Measurements from ENCODE around the gene NUDT16.
"Not testable (repeated sequence)": the region's sequence is repeated elsewhere in the genome, so short reads cannot be mapped to it uniquely, and the experiment has no call there.

NUDT16 gene

GRCh38 chr3:131381445-131382291 lies at the start of gene NUDT16:
Gene NUDT16, plus strand, starts transcription at chr3:131381774. Its CDS starts 31 bp downstream, at chr3:131381805.
- peak; percentile 90 to 93 for DNase-seq (ENCODE audit: low read depth in 2 of 2)

DNA sequence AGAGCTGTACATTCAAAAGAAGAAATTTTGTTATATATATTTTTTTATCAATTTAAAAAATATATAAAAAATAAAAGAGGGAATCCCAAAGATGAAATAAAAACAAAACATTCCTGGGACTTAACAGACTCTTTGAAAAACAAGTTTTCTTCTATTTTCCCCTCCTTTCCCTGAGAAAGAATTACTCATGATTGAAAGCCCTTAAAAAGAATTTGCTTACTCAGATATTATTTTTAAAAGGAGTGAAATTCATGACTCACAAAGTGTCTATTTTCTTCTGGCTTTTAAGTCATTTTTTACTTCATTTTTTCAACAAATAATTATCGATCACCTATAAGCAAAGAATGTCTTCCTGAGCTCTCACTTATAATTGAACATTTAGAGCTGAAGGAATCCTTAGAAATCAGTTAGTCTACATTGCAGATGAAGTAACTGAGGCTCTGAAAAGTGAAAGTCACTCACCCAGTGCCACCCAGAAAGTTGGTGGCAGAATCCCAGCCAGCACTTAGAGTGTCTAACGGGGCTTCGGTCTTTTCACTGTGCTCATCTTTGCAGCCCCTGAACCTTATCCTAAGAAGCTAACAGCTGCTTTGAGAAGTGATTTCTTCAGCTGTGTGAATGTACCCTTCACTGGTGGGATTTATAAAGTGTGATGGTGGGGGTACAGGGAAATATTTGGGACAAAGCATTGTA lies 42.5 kb upstream of the NUDT16 start:
- no peak for DNase-seq (ENCODE audit: low read depth in 2 of 2)

- DNase-seq (ENCODE audit: low read depth in 2 of 2) = no peak
Observed at GRCh38 chr3:131341761-131342160, 39.8 kb upstream of the NUDT16 start.

- no peak for DNase-seq (ENCODE audit: low read depth in 2 of 2)
Observed at GRCh38 chr3:131348911-131349310, 32.7 kb upstream of the NUDT16 start.

DNA sequence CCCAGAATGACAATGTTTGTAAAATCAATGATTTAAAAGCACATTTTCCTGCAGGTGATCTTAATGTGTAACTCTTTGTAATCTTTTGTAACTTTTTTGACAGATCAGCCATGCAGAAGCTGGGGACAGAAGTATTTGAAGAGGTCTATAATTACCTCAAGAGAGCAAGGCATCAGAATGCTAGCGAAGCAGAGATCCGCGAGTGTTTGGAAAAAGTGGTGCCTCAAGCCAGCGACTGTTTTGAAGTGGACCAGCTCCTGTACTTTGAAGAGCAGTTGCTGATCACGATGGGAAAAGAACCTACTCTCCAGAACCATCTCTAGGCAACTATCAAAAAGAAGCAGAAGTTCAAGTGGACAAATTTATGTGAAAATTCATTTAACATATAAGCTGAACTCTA lies 32.1 kb upstream of the NUDT16 start:
- DNase-seq (ENCODE audit: low read depth in 2 of 2) = no peak

DNA sequence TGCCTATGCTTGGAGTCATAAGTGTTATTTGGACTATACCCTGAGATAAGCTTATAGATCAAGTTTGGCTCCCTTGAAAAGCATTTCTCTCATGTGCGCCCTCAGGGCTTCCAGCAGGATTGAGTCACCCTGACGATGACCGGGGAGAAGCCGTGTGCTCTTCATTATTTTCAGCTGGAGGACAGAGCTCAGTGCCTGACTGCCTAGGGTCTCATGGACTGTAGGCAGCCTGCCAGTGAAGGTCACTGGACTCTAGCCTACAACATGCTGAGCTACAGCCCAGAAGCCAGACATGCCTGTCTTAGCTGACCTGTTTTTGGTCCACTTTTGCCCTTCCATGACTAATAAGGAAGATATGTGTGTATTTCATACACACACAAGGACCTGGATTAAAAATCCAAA lies 31.6 kb upstream of the NUDT16 start:
- DNase-seq (ENCODE audit: low read depth in 2 of 2) = no peak

DNA sequence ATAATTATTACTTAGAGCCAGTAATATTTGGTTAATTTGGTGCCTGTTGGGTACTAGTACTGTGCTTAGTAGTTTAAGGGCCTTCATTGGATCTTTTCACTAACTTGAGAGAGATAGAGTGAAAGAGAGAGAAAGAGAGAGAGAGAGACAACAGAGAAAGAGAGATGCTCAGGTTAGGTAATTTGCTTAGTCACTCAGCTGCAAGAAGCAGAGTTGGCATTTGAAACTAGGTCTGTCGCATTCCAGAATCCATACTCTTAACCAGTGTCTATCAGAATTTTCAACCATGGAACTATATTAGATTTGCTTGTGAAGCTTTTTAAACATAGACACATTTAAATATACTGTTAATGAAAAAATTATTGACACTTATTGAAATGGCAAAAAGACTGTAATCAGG lies 31.1 kb upstream of the NUDT16 start:
- DNase-seq (ENCODE audit: low read depth in 2 of 2) = no peak

DNA sequence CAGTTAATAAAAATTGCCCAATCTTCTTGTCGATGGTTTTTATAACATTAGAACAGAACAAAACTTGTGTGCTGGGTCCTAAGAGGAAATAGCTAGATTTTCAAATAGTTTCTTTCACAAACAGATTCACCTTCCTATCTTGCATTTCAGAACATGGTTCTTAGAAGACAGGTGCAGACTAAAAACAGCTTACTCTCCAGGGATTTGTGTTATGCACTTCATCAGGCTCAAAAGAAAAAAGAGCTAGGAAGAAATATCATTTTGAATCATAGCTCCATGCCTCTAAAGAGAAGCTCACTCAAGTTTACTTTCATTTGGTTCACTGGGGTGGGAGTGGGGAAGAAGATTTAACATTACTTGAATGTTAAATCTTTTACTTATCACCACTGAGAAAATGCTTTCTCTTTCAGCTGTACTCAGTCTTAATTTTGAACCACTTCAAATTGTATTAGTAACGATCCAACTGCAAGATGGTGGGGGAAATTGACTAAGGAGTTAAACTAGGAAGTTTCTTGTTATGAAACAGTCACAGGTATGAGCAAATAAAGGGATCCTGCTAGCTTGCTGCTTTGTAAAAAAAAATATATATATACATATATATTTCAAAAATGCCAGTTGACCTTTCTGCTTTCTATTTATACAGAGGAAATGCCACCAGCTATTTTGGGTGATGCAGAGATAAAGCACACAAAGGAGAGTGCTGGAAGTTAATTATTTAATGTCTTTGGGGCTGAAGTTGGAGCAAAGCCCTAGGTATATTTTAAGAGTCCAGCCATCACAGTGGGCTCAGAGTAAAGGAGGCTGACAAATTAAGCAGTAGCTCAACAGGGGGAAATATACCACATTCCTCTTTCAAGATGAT lies 28.3 kb upstream of the NUDT16 start:
- DNase-seq (ENCODE audit: low read depth in 2 of 2) = no peak

DNA sequence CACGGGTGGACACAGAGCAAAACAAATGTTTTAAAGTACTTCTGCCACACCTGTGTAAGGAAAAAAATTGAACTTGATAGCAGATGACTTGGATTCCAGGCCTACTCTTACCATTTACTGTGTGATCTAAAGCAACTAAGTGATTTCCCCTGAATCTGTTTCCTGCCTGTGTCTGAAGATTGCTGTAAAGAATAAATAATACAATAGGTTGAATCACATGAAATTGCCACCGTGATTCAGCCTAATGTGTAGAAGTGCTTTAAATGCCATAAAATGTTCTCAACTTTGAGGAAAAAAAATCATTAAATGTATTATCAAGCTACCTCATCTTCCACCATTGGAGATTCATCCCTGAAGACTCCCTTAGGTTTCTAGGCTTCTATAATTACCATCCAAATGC lies 27.6 kb upstream of the NUDT16 start:
- DNase-seq (ENCODE audit: low read depth in 2 of 2) = no peak

GRCh38 chr3:131356006-131356595 lies 25.5 kb upstream of the NUDT16 start:
- no peak for DNase-seq (ENCODE audit: low read depth in 2 of 2)

- DNase-seq (ENCODE audit: low read depth in 2 of 2) = no peak
Observed at GRCh38 chr3:131357275-131357674, 24.3 kb upstream of the NUDT16 start.

DNA sequence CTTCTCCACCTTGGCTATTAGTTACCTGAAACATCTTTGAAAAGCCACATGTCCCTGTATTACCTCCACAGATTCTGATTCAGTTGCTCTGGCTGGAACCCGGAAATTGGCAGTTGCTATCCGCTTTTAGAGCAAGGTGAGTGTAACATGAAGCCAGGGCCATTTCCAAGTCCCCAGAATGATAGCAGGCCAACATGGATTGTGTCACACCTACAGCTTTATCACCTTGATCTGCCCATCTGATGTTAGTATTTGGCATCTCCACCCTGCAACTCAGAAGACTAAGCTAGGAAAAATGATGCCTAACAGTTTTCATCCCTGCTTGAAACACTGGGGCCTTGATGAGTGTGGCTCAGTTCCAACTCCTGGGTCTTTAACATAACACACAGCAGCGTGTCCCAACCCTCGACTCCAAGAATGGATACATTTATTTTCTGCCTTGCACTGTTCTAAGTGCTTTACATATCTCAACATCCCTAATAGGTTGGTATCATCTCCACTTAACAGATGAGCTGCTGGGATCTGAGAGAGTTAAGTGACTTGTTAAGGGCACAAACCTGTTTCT lies 21.3 kb upstream of the NUDT16 start:
- DNase-seq (ENCODE audit: low read depth in 2 of 2) = no peak

DNA sequence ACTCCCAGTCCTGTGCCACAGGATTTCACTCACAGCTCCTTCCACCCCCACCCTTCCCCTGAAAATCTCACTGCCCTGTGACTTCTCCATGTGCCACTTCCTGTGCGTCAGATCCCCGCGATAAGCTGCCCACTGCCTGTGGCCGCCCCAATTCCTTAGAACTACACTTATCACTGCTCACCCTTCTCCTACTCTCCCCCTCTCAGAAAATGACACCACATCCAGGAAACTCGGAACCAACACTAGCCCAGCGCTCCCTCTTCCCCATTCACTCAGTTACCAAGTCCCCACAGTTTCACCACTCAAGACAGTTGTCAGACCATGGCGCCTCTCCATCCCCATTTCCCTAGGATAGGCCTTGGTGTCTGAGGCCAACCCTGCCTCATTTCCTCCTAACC lies 20.5 kb upstream of the NUDT16 start:
- DNase-seq (ENCODE audit: low read depth in 2 of 2) = not testable (repeated sequence)

GRCh38 chr3:131361464-131362421 lies 19.8 kb upstream of the NUDT16 start:
- no peak for DNase-seq (ENCODE audit: low read depth in 2 of 2)

GRCh38 chr3:131363275-131363674 lies 18.3 kb upstream of the NUDT16 start:
- no peak for DNase-seq (ENCODE audit: low read depth in 2 of 2)

DNA sequence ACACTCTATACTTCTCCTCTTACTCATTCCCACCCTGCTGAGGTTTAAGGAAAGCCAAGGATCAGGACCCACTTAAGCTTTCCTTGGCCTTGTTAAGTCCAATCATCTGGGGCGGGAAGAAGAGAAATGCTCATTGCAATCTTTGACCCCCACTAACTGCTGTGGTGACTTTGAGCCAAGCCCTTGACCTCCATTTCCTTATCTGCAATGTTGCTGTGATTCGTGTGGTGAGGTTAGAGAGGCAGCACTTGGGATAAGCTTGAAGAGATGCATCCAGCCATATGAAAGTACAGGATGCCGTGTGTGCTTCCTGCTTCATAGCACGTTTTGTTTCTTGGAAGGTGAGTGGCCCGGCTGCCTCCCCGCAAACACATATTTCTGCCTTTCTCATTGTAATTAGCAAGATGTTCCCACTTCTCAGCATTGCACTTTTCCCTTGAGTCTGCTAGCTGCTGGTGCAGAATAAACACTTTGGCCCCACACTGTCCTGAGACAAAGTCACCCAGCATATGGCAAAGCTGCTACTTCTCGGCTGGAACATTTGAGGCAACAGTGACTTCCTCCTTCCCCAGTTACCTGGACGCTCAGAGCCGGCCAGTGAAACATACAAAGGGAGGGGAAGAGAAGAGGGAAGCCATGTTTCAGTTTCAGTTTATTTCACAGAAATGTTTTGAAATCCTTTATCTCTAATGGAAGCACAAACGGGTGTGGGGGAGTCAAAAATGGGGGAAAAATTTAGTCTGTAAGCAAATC lies 10.5 kb upstream of the NUDT16 start:
- DNase-seq (ENCODE audit: low read depth in 2 of 2) = no peak

GRCh38 chr3:131371688-131372066 lies 9.9 kb upstream of the NUDT16 start:
- DNase-seq (ENCODE audit: low read depth in 2 of 2) = no peak

DNA sequence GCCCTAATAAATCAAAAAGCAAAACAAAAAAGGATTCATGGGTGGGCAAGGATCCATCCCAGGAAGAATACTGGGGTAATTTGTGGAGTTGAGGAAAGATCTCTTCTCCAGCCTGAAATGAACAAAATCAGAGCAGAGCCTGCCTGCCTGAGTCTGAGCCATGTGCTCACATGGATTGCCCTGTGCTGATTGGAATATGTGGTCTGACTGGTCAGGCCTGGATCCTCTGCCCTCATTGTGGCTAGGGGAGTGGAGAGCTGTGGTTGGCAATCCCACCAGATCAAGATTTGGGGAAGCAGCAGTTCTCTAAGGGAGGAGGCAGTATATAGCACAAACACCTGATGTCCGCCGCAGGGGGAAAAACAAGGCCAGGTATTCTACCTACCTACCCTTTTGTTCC lies 6.8 kb upstream of the NUDT16 start:
- DNase-seq (ENCODE audit: low read depth in 2 of 2) = no peak

- not testable (repeated sequence) for DNase-seq (ENCODE audit: low read depth in 2 of 2)
Observed at GRCh38 chr3:131380821-131381444, 641 bp upstream of the NUDT16 start.
